A172 (cell line): ENCODE results near the gene MAGEC1. TPM values are rescaled to one million over a fixed set of nuclear protein-coding genes. Genes with fewer than 3 reads are reported as not detected.
"Not testable (repeated sequence)": the region's sequence is repeated elsewhere in the genome, so short reads cannot be mapped to it uniquely, and the experiment has no call there.

Experiments
- DNase-seq: peaks from one replicate; pipeline ENCODE4 v3.0.0-alpha.2; 2015; ENCODE audit warnings: low spot score
- total RNA-seq: library from RNA; depleted of rRNA; stranded (reverse); fragments of >200 nt; shearing (Covaris generic); gene quantifications from 2 replicates; pipeline ENCODE4 v1.2.3, GENCODE V29; 2014; rRNA removed

MAGEC1 gene, protein sequence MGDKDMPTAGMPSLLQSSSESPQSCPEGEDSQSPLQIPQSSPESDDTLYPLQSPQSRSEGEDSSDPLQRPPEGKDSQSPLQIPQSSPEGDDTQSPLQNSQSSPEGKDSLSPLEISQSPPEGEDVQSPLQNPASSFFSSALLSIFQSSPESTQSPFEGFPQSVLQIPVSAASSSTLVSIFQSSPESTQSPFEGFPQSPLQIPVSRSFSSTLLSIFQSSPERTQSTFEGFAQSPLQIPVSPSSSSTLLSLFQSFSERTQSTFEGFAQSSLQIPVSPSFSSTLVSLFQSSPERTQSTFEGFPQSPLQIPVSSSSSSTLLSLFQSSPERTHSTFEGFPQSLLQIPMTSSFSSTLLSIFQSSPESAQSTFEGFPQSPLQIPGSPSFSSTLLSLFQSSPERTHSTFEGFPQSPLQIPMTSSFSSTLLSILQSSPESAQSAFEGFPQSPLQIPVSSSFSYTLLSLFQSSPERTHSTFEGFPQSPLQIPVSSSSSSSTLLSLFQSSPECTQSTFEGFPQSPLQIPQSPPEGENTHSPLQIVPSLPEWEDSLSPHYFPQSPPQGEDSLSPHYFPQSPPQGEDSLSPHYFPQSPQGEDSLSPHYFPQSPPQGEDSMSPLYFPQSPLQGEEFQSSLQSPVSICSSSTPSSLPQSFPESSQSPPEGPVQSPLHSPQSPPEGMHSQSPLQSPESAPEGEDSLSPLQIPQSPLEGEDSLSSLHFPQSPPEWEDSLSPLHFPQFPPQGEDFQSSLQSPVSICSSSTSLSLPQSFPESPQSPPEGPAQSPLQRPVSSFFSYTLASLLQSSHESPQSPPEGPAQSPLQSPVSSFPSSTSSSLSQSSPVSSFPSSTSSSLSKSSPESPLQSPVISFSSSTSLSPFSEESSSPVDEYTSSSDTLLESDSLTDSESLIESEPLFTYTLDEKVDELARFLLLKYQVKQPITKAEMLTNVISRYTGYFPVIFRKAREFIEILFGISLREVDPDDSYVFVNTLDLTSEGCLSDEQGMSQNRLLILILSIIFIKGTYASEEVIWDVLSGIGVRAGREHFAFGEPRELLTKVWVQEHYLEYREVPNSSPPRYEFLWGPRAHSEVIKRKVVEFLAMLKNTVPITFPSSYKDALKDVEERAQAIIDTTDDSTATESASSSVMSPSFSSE
- total RNA-seq = not detected in 2 replicates

DNA sequence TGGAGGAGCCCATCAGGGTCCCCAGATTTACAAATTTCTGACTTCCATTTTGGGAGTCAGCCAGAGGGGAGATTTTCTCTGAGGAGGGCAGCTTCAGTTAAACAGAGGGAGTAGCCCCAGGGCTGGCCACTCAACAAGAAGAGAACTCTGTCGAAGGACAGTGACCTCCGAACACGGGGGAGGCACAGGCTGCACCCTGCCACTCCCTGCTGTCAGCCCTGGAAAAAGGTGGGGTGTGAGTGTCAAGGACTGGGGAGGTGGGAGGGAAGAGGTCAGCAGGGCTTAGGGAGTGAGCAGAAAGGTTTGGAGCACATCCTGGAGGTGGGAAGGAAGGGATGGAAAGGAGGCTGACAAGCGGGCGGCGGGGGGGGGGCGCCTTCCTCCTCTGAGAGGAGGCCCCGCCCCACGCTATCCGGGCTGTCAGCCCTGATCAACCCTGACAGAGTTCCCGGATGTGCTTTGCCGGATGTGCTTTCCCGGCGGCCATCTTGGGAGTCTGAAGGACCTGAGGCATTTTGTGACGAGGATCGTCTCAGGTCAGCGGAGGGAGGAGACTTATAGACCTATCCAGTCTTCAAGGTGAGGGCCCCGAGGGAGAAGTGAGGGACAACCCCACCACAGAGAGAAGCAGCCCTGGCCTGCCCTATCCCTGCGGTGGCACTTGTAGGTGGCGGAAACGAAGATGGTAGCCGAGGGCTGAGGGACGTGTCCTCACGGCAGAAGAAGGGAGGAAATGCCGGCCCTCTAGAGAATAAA, at the start of gene MAGEC1:
Gene MAGEC1 (plus strand): TSS at position 495 of the 756 bp plus-strand sequence. CDS start 1,179 bp downstream, outside the sequence.
- DNase-seq = no peak

DNA sequence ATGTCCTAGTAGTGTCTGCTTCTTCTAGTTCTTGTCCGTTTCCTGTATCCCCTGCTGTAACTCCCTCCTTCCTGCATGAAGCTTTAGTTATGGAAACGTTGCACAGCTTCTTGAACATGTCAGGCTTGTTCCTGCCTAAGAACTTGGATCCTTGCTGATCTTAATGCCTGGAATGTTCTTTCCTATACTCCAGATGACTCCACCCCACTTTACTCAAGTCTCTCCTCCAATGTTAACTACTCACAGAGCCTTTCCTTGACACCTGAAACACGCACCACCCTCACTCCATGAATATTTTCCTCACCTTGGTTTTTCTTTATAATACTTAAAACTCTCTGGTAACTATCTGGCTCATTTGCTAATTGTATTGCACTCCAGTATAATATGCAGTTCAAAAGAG, 46.2 kb upstream of the MAGEC1 start:
- DNase-seq = no peak

DNA sequence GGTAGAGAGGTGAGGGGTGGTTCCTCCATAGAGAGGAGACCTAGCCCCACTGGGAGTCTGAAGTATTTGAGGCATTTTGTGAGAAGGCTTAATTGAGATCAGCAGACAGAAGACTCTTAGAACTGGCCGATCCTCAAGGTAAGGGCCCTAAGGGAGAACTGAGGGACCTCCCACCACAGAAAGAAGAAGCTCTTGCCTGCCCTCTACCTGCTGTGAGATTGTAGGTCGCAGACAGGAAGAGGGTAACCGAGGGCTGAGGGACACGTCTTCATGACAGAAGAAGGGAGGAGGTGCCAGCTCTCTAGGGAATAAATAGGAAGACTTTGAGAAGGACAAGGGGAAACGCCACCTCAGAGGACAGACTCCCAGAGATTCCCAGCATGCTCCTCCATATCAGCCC, 24.1 kb upstream of the MAGEC1 start:
- DNase-seq = no peak

DNA sequence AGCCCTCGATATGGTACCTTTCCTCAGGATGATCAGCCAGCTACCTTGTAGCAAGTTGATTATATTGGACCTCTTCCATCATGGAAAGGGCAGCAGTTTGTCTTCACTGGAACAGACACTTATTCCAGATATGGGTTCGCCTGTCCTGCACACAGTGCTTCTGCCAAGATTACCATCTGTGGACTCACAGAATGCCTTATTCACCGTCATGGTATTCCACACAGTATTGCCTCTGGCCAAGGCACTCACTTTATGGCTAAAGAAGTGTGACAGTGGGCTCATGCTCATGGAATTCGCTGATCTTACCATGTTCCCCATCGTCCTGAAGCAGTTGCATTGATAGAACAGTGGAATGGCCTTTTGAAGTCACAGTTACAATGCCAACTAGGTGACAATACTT, 14.9 kb upstream of the MAGEC1 start:
- not testable (repeated sequence) for DNase-seq

DNA sequence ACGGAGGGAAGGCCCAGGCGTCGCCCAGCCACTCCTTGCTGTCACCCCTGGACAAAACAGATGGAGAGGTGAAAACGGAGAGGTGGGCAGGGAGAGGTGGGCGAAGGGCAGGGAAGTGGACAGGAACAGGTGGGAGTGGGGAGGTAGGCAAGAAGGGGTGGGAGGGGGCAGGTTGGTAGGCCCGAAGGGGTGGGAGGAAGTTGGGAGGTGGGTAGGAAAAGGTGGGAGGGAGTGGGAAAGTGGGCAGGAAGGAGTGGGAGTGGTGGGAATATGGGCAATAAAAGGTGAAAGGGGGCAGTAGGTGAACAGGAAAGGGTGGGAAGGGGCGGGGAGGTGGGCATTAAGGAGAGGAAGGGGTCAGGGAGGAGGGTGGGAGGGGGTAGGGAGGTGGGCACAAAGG, 9.0 kb upstream of the MAGEC1 start:
- no peak for DNase-seq

DNA sequence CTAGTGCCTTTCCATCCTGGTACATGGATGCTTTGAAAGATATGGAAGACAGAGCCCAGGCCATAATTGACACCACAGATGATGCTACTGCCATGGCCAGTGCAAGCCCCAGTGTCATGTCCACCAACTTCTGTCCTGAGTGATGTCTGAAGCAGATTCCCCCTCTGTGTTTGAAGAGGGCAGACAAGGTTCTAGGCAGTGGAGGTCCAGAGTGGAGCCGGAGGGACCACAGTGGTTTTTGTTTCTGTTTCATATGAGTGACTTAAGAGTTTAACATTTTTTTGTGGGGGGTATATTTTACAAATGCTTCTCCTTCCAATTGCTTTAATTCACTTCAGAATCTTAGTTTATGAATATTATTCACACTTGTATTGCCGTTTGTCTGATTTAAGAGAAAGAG, 6.0 kb upstream of the MAGEC1 start:
- no peak for DNase-seq

DNA sequence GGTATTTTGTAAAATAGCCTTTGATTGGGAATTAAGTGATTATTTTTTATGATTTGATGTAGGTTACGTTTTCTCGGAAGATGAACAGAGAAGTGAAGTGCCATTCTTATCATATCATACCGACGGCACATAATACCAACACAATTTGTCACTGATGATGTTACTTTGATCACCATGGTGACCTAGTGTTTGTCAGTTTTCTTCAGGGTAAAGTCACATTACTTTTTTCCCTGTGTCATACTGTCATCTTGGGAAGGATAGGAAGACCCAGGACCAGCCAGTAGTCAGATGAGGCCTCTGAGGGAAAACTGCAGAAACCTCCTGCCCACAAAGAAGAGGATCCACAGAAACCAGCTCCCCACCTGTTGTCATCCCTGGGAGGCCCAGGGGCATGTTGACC, 1.3 kb upstream of the MAGEC1 start:
- DNase-seq = no peak

DNA sequence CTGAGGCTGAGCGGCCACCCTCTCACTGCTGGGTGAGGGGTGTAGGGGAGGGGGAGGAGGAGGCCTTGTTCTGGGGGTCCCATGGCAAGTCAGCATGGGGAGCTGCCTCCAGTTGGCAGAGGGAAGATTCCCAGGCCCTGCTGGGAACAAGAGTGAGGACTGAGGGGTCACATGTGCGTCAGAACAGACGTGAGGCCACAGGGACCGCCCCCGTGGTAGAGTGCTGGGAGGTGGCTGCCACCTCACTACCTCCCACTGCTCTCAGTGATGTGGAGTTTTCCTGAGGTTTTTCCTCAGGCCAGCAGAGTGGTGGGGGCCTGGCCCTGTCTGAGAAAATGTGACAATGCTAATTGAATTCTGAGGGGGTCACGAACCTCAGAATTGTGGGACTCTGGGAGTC, 568 bp downstream of the MAGEC1 start:
- DNase-seq = no peak

DNA sequence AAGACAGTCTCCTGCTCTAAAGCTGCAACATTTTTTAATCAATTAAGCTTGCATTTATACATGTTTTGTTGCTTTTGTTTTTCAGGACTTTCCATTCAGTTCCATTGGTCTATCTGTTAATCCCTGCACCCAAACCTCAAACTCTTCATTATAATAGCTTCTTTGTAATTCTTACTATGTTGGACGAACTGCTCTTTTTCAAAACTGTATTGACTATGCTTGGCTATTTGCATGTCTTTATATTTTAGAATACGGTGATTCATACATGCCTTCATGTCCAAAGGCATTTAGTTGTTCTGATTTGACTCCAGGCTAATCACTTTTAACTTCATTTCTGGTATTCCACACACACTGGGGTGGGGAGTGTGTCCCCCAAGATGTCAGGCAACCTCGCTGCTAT, 14.1 kb downstream of the MAGEC1 start:
- no peak for DNase-seq

DNA sequence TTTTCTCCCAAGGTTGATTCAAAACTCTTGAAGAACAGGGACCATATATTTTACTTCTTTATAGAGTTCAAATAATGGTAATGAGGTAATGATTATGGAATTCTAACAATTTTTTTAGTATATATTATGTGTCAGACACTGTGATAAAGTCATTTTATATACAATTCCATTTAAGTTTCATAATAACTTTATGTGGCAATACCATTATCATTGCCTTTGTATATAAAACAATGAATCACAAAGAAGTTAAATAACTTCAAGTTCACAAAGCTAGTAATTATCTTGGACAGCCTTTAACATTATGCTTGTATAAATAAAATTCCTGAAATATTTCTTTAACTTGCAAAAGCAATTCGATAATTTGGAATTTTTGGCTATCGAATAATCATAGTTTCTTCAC, 20.6 kb downstream of the MAGEC1 start:
- no peak for DNase-seq

DNA sequence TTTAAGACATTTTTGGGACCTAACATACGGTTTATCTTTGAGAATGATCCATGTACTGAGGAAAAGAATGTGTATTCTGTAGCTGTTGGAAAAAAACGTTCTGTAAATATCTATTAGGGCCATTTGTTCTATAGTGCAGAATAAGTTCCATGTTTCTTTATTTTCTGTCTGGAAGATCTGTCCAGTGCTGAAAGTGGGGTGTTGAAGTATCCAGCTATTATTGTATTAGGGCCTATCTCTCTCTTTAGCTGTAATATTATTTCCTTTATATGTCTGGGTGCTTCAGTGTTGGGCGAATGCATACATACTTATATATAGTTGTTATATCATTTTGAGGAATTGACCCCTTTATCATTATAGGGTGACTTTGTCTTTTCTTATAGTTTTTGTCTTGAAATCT, 24.7 kb downstream of the MAGEC1 start:
- no peak for DNase-seq

DNA sequence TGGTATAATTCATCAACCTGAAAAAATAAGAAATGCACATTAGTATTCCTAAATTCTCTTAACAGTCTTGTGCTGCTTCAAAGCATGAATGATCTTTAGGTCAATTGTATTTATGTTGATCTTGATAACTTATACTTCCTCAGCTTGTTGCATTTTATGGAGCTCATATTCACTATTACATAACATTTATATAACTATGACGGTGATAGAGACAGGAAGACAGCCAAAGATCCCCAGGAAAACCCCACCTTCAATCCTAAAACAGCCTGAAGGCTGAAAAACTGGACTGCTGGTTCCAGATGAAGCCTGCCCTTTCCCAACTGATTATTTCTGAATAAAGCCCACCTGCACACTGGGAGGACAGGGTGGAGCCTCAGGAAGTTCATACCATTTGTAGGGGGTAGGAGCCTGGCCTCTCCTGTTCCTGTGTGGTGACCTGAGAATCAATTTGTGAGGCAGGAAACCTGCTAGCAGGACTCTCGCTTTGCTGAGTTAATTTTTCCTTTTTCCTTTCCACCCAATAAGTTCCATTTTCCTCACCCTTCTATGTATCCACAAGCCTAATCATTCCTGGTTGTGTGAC, 30.5 kb downstream of the MAGEC1 start:
- no peak for DNase-seq

DNA sequence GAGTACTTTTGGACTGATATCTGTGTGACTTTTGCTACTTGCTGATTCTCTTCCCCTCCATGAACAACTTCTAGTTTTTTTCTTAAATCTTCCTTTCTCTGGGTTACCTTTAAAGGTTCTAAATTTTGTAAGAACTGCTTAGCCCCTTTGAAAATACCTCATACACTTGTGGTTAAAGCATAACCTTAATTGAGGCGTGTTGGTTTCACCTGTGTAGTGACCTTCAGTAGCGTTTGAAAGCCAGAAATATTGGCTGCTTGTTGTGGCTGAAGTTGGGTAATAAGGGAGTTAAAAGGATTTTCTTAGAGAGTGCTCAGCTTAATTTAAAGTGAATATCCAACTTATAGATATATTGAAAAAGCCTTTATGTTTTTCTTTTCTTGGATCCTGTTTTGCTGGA, 32.0 kb downstream of the MAGEC1 start:
- no peak for DNase-seq

DNA sequence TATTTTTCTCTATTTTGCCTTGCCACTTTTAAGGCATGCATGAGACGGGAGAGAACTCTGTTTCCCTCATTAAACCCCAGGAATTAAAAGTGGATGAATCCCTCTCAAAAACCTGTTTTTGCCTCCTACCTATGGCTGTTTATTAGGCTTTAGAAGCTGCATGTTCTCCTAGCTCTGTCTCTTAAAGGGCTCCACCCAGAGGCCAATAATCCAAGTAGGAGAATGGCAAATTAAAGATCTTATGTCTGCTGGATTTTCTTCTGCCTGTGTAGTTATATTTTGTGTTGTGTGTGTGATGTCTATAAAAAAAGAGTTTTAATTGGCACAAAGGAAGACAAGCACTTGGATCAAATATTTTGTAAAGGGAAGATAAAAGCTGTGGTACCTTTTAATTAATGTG, 32.4 kb downstream of the MAGEC1 start:
- no peak for DNase-seq

DNA sequence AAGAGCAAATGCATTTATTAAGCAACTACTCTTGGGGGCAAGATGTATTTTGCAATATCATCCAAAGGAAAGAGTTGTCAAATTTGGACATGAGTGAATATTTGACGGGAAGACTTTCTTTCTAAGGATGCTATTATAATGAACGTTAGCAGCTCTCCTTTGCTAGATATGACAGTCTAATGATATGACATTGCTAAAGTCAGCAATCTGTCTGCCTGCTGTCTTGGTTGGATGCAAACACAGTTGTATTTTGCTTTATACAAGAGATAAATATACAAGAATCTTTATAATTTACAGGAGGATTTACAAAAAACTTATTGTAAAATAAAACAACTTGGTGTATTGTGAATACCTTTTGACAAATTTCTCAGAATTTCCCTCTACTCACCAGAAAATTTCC, 37.5 kb downstream of the MAGEC1 start:
- DNase-seq = no peak

DNA sequence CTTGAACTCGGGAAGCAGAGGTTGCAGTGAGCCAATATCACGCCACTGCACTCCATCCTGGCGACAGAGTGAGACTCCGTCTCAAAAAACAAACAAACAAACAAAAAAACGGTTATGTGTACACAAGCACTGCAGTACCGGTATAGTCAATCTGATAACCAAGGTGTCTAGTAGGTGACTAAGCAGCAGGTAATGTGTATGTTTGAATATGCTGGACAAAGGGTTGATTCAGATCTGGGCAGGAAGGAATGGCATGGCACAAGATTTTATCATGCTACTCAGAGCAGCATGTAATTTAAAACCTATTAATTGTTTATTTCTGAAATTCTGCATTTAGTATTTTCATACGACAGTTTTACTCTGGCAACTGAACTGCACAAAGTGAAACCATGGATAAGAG, 41.7 kb downstream of the MAGEC1 start:
- no peak for DNase-seq

DNA sequence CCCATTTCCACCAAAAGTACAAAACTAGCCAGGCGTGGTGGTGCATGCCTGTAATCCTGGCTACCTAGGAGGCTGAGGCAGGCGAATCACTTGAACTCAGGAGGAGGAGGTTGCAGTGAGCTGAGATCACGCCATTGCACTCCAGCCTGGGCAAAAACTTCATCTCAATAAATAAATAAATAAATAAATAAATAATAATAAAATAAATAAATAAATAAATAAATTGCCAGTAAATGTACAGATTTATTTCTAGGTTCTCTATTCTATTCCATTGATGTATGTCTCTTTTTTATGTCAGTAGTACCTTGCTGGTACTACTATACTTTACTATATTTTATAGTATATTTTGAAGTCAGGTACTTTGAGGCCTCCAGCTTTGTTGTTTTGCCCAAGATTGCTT, 43.7 kb downstream of the MAGEC1 start:
- no peak for DNase-seq

DNA sequence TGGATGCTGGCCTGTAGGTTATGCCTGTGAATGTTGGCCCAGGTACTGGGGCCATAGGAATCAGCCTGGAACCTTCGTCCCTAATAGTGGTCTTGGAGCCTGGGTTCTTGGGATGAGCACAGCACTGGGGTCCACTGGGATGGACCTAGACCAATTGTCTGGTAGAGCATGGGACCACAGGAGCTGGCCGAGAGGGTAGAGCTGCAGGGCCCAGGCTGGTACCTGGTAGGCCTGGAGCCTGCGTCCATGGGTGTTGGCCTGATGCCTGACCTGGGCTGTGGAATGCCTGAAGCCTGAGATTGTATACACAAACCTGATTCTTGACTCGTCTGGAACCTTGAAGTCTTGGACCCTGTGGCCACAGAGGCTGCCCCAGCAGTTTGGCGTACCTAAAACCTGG, 48.9 kb downstream of the MAGEC1 start:
- DNase-seq = no peak

DNA sequence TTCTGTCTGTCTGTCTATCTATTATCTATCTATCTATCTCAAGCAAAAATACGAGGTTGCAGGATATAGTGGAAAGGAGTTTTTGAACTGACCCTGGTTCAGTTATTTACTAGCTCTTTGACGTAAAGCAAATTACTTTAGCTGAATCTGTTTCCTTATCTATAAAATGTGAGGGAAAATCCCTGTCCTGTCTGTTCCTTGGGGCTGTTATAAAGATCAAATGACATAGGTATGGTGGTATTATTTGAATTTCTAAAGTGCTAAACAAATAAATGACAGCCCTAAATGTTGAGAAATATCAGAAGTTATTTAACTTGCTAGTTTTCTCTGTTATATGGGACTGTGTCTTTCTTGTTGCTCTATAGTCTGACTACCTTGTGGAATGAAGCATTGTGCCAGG, 55.0 kb downstream of the MAGEC1 start:
- no peak for DNase-seq
